ENCODE data around the gene FBXO39. TPM values are rescaled to one million over a fixed set of nuclear protein-coding genes. Genes with fewer than 3 reads are reported as not detected.
"Not testable (repeated sequence)": the region's sequence is repeated elsewhere in the genome, so short reads cannot be mapped to it uniquely, and the experiment has no call there.

The FBXO39 gene
- total RNA-seq, 1 donor = under 0.01 TPM

DNA sequence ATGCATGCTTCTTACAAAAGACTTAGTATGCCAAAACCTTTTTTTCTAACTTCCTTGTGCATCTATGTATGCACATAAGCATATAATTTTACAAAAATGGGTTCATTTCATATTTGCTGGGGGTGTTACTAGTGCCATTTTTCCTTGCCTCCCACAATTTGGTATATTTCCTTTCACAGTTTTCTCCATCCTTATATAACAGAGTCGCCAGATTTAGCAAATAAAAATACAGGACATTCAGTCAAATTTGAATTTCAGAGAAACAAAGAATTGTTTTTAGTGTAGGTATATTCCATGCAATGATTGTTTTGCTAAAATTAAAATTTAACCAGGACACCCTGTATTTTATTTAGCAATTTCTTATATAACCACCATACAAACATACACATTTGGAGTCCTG lies 4.0 kb upstream of the FBXO39 start:
- TF ChIP-seq, protein P1, sequence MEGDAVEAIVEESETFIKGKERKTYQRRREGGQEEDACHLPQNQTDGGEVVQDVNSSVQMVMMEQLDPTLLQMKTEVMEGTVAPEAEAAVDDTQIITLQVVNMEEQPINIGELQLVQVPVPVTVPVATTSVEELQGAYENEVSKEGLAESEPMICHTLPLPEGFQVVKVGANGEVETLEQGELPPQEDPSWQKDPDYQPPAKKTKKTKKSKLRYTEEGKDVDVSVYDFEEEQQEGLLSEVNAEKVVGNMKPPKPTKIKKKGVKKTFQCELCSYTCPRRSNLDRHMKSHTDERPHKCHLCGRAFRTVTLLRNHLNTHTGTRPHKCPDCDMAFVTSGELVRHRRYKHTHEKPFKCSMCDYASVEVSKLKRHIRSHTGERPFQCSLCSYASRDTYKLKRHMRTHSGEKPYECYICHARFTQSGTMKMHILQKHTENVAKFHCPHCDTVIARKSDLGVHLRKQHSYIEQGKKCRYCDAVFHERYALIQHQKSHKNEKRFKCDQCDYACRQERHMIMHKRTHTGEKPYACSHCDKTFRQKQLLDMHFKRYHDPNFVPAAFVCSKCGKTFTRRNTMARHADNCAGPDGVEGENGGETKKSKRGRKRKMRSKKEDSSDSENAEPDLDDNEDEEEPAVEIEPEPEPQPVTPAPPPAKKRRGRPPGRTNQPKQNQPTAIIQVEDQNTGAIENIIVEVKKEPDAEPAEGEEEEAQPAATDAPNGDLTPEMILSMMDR (IDR thresholded peaks at IDR 0.05; ENCODE audit: insufficient read depth, low read depth, low read length) = no peak
- DNase-seq (ENCODE audit: low read depth) = no peak

DNA sequence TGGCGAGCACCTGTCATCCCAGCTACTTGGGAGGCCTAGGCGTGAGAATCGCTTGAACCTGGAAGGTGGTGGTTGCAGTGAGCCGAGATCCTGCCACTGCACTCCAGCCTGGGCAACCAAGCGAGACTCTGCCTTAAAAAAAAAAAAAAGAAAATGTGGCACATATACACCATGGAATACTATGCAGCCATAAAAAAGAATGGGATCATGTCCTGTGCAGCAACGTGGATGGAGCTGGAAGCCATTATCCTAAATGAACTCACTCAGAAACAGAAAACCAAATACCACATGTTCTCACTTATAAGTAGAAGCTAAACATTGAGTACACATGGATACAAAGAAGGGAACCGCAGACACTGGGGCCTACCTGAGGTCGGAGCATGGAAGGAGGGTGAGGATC lies 1.1 kb upstream of the FBXO39 start:
- not testable (repeated sequence) for DNase-seq (ENCODE audit: low read depth); H3K4me3 ChIP-seq (ENCODE audit: low read depth, low read length)

More for the DNA sequence above, 4.0 kb upstream of the FBXO39 start:
- no peak overlapping the region for H3K4me3 ChIP-seq (ENCODE audit: low read depth, low read length)

DNA sequence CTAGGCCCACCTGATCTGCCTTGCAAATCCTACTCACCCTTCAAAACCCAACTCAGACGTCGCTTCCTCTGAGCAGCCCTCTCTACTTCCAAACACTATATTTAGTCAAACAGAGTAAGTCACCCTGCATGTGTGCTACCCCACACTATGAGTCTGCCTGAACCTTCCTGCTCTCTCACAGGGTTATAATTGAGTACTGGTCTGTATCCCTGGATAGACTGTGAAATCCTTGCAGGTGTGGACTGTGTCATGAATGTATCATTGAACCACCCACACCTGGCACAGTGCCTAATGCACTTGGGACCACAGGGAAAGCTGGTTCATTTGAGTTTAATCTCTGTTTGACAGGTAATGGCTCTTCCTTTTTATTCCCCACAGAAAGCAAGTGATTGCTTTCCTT lies 3.4 kb downstream of the FBXO39 start:
- no peak overlapping the region for H3K4me3 ChIP-seq (ENCODE audit: low read depth, low read length)
- TF ChIP-seq, protein P1 (IDR thresholded peaks at IDR 0.05; ENCODE audit: insufficient read depth, low read depth, low read length) = no peak
- DNase-seq (ENCODE audit: low read depth) = no peak

DNA sequence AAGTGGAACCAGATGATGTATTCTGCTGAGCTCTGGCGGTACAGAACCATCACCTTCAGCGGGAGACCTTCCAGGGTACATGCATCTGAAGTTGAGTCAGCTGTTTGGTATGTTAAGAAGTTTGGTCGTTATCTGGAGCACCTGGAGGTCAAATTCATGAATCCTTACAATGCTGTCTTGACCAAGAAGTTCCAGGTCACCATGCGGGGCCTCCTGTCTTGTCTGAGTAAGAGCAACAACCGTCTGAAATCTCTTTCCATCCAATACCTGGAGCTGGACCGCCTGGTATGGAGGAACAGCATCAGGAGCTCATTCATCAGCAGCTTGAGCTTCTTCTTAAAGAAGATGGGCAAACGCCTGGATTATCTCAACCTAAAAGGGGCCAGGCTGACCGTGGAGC lies 4.0 kb downstream of the FBXO39 start:
- DNase-seq (ENCODE audit: low read depth) = no peak
- TF ChIP-seq, protein P1 (IDR thresholded peaks at IDR 0.05; ENCODE audit: insufficient read depth, low read depth, low read length) = no peak
- no peak overlapping the region for H3K4me3 ChIP-seq (ENCODE audit: low read depth, low read length)

DNA sequence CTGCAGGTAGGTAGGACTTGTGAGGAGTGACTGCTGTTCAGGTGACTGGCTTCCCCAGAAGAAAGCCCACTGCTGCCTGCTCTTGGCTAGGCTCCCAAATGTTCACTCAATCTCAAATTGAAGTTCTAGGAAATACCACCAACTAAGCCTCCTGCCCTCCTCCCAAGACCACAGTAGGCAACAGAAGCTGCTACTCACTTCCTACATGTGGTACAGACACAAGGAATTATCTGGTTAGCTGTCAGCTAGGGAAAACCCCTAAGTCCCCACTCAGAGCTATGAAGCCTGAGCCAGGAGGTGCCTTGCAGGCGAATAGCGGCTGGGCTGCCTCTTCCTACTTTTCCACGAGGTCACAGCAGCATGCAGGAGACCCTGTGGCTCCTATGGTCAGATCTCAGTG lies 4.9 kb downstream of the FBXO39 start:
- TF ChIP-seq, protein P1 (IDR thresholded peaks at IDR 0.05; ENCODE audit: insufficient read depth, low read depth, low read length) = no peak
- no peak overlapping the region for H3K4me3 ChIP-seq (ENCODE audit: low read depth, low read length)
- DNase-seq (ENCODE audit: low read depth) = no peak

DNA sequence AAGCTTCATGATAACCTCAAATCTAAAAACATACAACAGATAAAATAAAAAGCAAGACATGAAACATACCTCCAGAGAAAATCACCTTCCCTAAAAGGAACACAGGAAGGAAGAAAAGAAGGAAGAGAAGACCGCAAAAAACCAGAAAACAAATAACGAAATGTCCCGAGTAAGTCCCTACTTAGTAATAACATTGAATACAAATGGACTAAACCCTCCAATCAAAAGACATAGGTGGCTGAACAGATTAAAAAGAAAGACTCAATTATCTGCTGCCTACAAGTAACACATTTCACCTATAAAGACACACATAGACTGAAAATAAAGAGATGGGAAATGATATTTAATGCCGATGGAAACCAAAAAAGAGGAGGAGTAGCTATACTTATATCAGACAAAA lies 6.2 kb downstream of the FBXO39 start:
- DNase-seq (ENCODE audit: low read depth) = no peak
- H3K4me3 ChIP-seq (ENCODE audit: low read depth, low read length) = no peak overlapping the region
- TF ChIP-seq, protein P1 (IDR thresholded peaks at IDR 0.05; ENCODE audit: insufficient read depth, low read depth, low read length) = no peak

DNA sequence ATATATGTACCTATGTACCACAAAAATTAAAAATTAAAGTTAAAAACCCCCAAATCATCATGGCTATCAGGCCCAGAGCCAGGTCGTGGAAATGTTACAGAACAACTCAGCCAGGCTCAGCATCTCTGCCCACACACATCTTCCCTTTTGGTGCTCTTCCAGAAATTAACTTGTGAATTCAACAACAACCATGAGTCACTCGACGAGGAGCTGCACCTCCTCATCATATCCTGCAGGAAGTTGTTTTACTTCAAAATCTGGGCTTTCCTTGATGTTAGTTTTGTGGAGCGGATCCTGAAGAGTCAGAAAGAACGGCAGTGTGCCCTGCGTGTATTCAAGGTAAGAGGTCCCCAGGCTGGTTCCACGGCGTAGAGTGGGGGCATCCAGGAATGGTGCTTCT lies 10.6 kb downstream of the FBXO39 start:
- TF ChIP-seq, protein P1 (IDR thresholded peaks at IDR 0.05; ENCODE audit: insufficient read depth, low read depth, low read length) = no peak
- H3K4me3 ChIP-seq (ENCODE audit: low read depth, low read length) = no peak overlapping the region
- peak; percentile 47 for DNase-seq (ENCODE audit: low read depth)
